Panc1 (cell line): ENCODE measurements around the gene PPFIA3.
"Not testable (repeated sequence)": the region's sequence is repeated elsewhere in the genome, so short reads cannot be mapped to it uniquely, and the experiment has no call there.

Experiments used
- POLR2AphosphoS5 ChIP-seq: IDR thresholded peaks from 2 replicates; pipeline ENCODE4 v1.6.1; 2012; ENCODE audit warnings: mild to moderate bottlenecking, low read depth, low read length, moderate library complexity
- TF ChIP-seq, protein P1 (sequence below): fragments of 450-650 bp; IDR thresholded peaks from 2 replicates; pipeline ENCODE4 v1.5.1; 2017; ENCODE audit warnings: mild to moderate bottlenecking

DNA sequence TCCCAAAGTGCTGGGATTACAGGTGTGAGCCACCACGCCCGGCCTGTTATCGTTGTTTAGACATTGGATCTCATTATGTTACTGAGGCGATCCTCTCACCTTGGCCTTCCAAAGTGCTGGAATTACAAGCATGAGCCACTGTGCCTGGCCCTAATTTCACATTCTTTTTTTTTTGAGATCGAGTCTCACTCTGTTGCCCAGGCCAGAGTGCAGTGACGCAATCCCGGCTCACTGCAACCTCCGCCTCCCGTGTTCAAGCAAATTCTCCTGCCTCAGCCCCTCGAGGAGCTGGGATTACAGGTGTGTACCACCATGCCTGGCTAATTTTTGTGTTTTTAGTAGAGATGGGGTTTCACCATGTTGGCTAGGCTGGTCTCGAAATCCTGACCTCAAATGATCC lies 3.9 kb downstream of the PPFIA3 start:
- TF ChIP-seq, protein P1, sequence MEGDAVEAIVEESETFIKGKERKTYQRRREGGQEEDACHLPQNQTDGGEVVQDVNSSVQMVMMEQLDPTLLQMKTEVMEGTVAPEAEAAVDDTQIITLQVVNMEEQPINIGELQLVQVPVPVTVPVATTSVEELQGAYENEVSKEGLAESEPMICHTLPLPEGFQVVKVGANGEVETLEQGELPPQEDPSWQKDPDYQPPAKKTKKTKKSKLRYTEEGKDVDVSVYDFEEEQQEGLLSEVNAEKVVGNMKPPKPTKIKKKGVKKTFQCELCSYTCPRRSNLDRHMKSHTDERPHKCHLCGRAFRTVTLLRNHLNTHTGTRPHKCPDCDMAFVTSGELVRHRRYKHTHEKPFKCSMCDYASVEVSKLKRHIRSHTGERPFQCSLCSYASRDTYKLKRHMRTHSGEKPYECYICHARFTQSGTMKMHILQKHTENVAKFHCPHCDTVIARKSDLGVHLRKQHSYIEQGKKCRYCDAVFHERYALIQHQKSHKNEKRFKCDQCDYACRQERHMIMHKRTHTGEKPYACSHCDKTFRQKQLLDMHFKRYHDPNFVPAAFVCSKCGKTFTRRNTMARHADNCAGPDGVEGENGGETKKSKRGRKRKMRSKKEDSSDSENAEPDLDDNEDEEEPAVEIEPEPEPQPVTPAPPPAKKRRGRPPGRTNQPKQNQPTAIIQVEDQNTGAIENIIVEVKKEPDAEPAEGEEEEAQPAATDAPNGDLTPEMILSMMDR, result not testable (repeated sequence)
- TF ChIP-seq POLR2AphosphoS5, result not testable (repeated sequence)
